HEK293T (cell line): ENCODE measurements around the gene CPVL.

Experiments used
- CTCF ChIA-PET: fragments of 350-600 bp; formaldehyde crosslinking; extraction: SDS; loops from one replicate; lab custom pipeline; 2021; ENCODE audit warnings: antibody characterized with exemption, inconsistent platforms; lab: Yijun Ruan, JAX
- POLR2A ChIA-PET: fragments of 350-600 bp; formaldehyde crosslinking; extraction: SDS; loops from one replicate; lab custom pipeline; 2020; ENCODE audit warnings: antibody characterized with exemption, inconsistent platforms; lab: Yijun Ruan, JAX
- DNase-seq: peaks from one replicate; pipeline ENCODE4 v3.0.0; 2012; ENCODE audit warnings: mixed read lengths; ENCODE audit errors: extremely low spot score
- ARNT ChIP-seq: fragments of 450-650 bp; IDR thresholded peaks from 2 replicates; pipeline ENCODE4 v1.6.1; 2017; ENCODE audit warnings: mild to moderate bottlenecking
- BHLHE40 ChIP-seq: fragments of 450-650 bp; IDR thresholded peaks from 2 replicates; pipeline ENCODE4 v1.6.1; 2016; ENCODE audit warnings: mild to moderate bottlenecking, moderate library complexity, borderline replicate concordance
- CTBP1 ChIP-seq: fragments of 450-650 bp; IDR thresholded peaks from 2 replicates; pipeline ENCODE4 v1.6.1; 2016; ENCODE audit warnings: borderline replicate concordance
- ELF4 ChIP-seq: fragments of 450-650 bp; IDR thresholded peaks from 2 replicates; pipeline ENCODE4 v1.6.1; 2017; ENCODE audit warnings: antibody characterized with exemption
- FOXA1 ChIP-seq: fragments of 450-650 bp; IDR thresholded peaks from 2 replicates; pipeline ENCODE4 v1.6.1; 2016; ENCODE audit warnings: mild to moderate bottlenecking
- FOXK2 ChIP-seq: fragments of 450-650 bp; IDR thresholded peaks from 2 replicates; pipeline ENCODE4 v1.6.1; 2016; ENCODE audit warnings: mild to moderate bottlenecking
- FOXM1 ChIP-seq: fragments of 450-650 bp; IDR thresholded peaks from 2 replicates; pipeline ENCODE4 v1.6.1; 2017; ENCODE audit warnings: mild to moderate bottlenecking, borderline replicate concordance
- HDGF ChIP-seq: fragments of 450-650 bp; IDR thresholded peaks from 2 replicates; pipeline ENCODE4 v1.6.1; 2017; ENCODE audit warnings: antibody characterized with exemption, borderline replicate concordance
- L3MBTL2 ChIP-seq: fragments of 450-650 bp; conservative IDR thresholded peaks from 2 replicates; pipeline ENCODE4 v1.6.1; 2016; ENCODE audit warnings: mild to moderate bottlenecking
- LEF1 ChIP-seq: fragments of 450-650 bp; IDR thresholded peaks from 2 replicates; pipeline ENCODE4 v1.6.1; 2017; ENCODE audit warnings: mild to moderate bottlenecking, borderline replicate concordance
- NFRKB ChIP-seq: fragments of 450-650 bp; IDR thresholded peaks from 2 replicates; pipeline ENCODE4 v1.6.1; 2016; ENCODE audit warnings: mild to moderate bottlenecking, moderate library complexity
- PKNOX1 ChIP-seq: fragments of 450-650 bp; IDR thresholded peaks from 2 replicates; pipeline ENCODE4 v1.6.1; 2016
- SP1 ChIP-seq: fragments of 450-650 bp; IDR thresholded peaks from 2 replicates; pipeline ENCODE4 v1.6.1; 2017
- SUZ12 ChIP-seq: fragments of 450-650 bp; IDR thresholded peaks from 2 replicates; pipeline ENCODE4 v1.6.1; 2016; ENCODE audit warnings: mild to moderate bottlenecking
- TARDBP ChIP-seq: fragments of 450-650 bp; IDR thresholded peaks from 2 replicates; pipeline ENCODE4 v1.6.1; 2016
- ZNF384 ChIP-seq: fragments of 450-650 bp; IDR thresholded peaks from 2 replicates; pipeline ENCODE4 v1.6.1; 2016

The CPVL gene

GRCh38 chr7:29161231-29161630, 14.9 kb upstream of the CPVL start:
- CTCF ChIA-PET, result no interaction called here
- POLR2A ChIA-PET, result no interaction called here
- no peak for DNase-seq
- TF ChIP-seq BHLHE40 (no peak), FOXA1 (no peak), NFRKB (no peak)

- TF ChIP-seq TARDBP, result no peak
- TF ChIP-seq SP1, result no peak
- TF ChIP-seq ARNT, result no peak
- no peak for TF ChIP-seq PKNOX1
- no peak for TF ChIP-seq L3MBTL2
- TF ChIP-seq HDGF, result no peak
- no peak for TF ChIP-seq BHLHE40
- TF ChIP-seq ZNF384, result no peak
- TF ChIP-seq SUZ12, result no peak
- no peak for TF ChIP-seq NFRKB
- no peak for TF ChIP-seq FOXA1
- no peak for TF ChIP-seq FOXK2
- POLR2A ChIA-PET, result no interaction called here
- CTCF ChIA-PET, result no interaction called here
- DNase-seq, result no peak
Measured at GRCh38 chr7:29160080-29160479, 13.7 kb upstream of the CPVL start.

- DNase-seq, result no peak
- TF ChIP-seq FOXA1, result no peak
- no peak for TF ChIP-seq PKNOX1
- TF ChIP-seq SP1, result no peak
- no peak for TF ChIP-seq SUZ12
- no peak for TF ChIP-seq NFRKB
- no peak for TF ChIP-seq BHLHE40
- TF ChIP-seq TARDBP, result no peak
- TF ChIP-seq L3MBTL2, result no peak
- TF ChIP-seq CTBP1, result no peak
- TF ChIP-seq FOXM1, result no peak
- no peak for TF ChIP-seq FOXK2
- TF ChIP-seq LEF1, result no peak
- ChIA-PET POLR2A (no interaction called here), CTCF (interaction anchor here (1.6 kb wide), 1 partner anchor 31 kb away, joined by 4 read pairs; no protein-coding TSS in a partner anchor)
Measured at GRCh38 chr7:29158795-29159423, 12.6 kb upstream of the CPVL start.

- TF ChIP-seq HDGF (no peak), ELF4 (no peak), PKNOX1 (no peak)
- peak; percentile 38 for DNase-seq
- POLR2A ChIA-PET, result interaction anchor here (1.0 kb wide), 1 partner anchor 8 kb away, joined by 3 read pairs; no protein-coding TSS in a partner anchor
- CTCF ChIA-PET, result interaction anchor here (0.6 to 1.6 kb wide), 6 partner anchors 8 to 150 kb away, joined by 3 to 4 read pairs (median 4); partner anchors contain the start of gene CPVL
Measured at GRCh38 chr7:29156907-29157452, 10.6 kb upstream of the CPVL start.

GRCh38 chr7:29154076-29154475, 7.7 kb upstream of the CPVL start:
- POLR2A ChIA-PET, result no interaction called here

More at GRCh38 chr7:29154076-29154475, 7.7 kb upstream of the CPVL start:
- CTCF ChIA-PET, result interaction anchor here (2.6 kb wide), 1 partner anchor 36 kb away, joined by 10 read pairs; no protein-coding TSS in a partner anchor
- TF ChIP-seq TARDBP (no peak), PKNOX1 (no peak), ZNF384 (no peak), ARNT (no peak), LEF1 (no peak), CTBP1 (no peak), FOXA1 (no peak), SP1 (no peak), HDGF (no peak), ELF4 (no peak), SUZ12 (no peak), NFRKB (no peak), FOXK2 (no peak), FOXM1 (no peak), L3MBTL2 (no peak)
- DNase-seq, result no peak
